Gastroesophageal sphincter (tissue), 4 donors: ENCODE results near the gene PI4KB. TPM values are rescaled to one million over a fixed set of nuclear protein-coding genes. Genes with fewer than 3 reads are reported as not detected.

ENCODE experiments used
- ATAC-seq: fragments of 150-250 bp; one replicate; pipeline ENCODE4 v1.9.1; 2016; ENCODE audit warnings: mild to moderate bottlenecking, moderate library complexity
- H3K27ac ChIP-seq, 4 donors: fragments of 200-600 bp; sonication (generic) in 3 of 4; 1 replicate in 3 of 4; 2 replicates in 1 of 4; pipeline ENCODE4 v1.5.1; 2016 to 2019
- H3K27me3 ChIP-seq: fragments of 200-600 bp; sonication (generic); one replicate; pipeline ENCODE4 v1.5.1; 2019
- H3K36me3 ChIP-seq, 2 donors: fragments of 200-600 bp; sonication (generic); one replicate each; pipeline ENCODE4 v1.5.1; 2019; ENCODE audit warnings: control low read depth in 1 of 2
- H3K4me1 ChIP-seq, 3 donors: fragments of 200-600 bp; sonication (generic); 1 replicate in 2 of 3; 2 replicates in 1 of 3; pipeline ENCODE4 v1.5.1; 2016 to 2019; ENCODE audit warnings: control low read depth in 2 of 3
- H3K4me3 ChIP-seq, 2 donors: fragments of 200-600 bp; sonication (generic); one replicate each; pipeline ENCODE4 v1.5.1; 2019; ENCODE audit warnings: mild to moderate bottlenecking in 1 of 2, moderate library complexity in 1 of 2
- H3K9me3 ChIP-seq, 3 donors: fragments of 200-600 bp; sonication (generic); one replicate each; pipeline ENCODE4 v1.5.1; 2017 to 2019; ENCODE audit warnings: control low read depth in 2 of 3
- CTCF ChIP-seq, 4 experiments: fragments of 200-600 bp in 2 of 4; fragments of 450-650 bp in 2 of 4; sonication (generic) in 1 of 4; IDR thresholded peaks; one replicate each; pipeline ENCODE4 v1.5.1; 2017 to 2019; ENCODE audit warnings: antibody characterized with exemption in 4 of 4, mild to moderate bottlenecking in 2 of 4, moderate library complexity in 2 of 4
- EP300 ChIP-seq: sonication (generic); formaldehyde crosslinking; IDR thresholded peaks from one replicate; pipeline ENCODE4 v1.6.1; 2017; ENCODE audit warnings: antibody characterized with exemption, mild to moderate bottlenecking
- POLR2A ChIP-seq, 2 donors: fragments of 450-650 bp; IDR thresholded peaks; one replicate each; pipeline ENCODE4 v1.6.1; 2017; ENCODE audit warnings: antibody characterized with exemption in 2 of 2, mild to moderate bottlenecking in 2 of 2, moderate library complexity in 1 of 2
- POLR2AphosphoS5 ChIP-seq: sonication (generic); formaldehyde crosslinking; IDR thresholded peaks from one replicate; pipeline ENCODE4 v1.6.1; 2017; ENCODE audit warnings: antibody characterized with exemption
- WGBS, 2 donors: methylation state at CpG; one replicate each; pipeline ENCODE4 v1.1.5; 2018; ENCODE audit warnings: low coverage in 1 of 2; 5-methylcytosine and 5-hydroxymethylcytosine counted together
- total RNA-seq, 4 donors: library from RNA; depleted of rRNA; stranded (reverse); fragments of >200 nt; gene quantifications; one replicate each; pipeline ENCODE4 v1.1.0, GENCODE V29; 2016

Gene PI4KB
- total RNA-seq, 4 donors from 2014 or later: 95.0 to 104 (median 97.9) TPM

- H3K4me1 ChIP-seq: peaks cover 3 to 43% (median 8%) of the 10 kb centered on the region in 3 donors
- H3K9me3 ChIP-seq: no peaks in the 10 kb centered on the region
- H3K27me3 ChIP-seq: no peaks in the 10 kb centered on the region
- H3K27ac ChIP-seq: peak overlapping the region in 3 of 4 donors; percentile 92 to 93 (median 92)
- no peak for TF ChIP-seq CTCF (IDR thresholded peaks at IDR 0.05)
- H3K4me3 ChIP-seq: peak overlapping the region; percentile 72 to 89
- ATAC-seq: no peak
- WGBS, 2 donors: 34 to 44% methylated on average over 10 of the region's 10 CpGs
- no peaks in the 10 kb centered on the region for H3K36me3 ChIP-seq
Measured at GRCh38 chr1:151255381-151255780, 71.8 kb downstream of the PI4KB start.

GRCh38 chr1:151254217-151255213 lies 72.7 kb downstream of the PI4KB start, which contains the start of gene PSMD4:
PSMD4 (plus strand) TSS chr1:151254734; CDS start chr1:151254783, 49 bp downstream.
- no peaks in the 10 kb centered on the region for H3K9me3 ChIP-seq
- ATAC-seq: peak; percentile 99
- TF ChIP-seq POLR2AphosphoS5 (peak; percentile 89), EP300 (no peak), CTCF (IDR thresholded peaks at IDR 0.05) (no peak), POLR2A (IDR thresholded peaks at IDR 0.05) (peak; percentile 54 to 66)
- H3K4me1 ChIP-seq: peaks cover 3 to 43% (median 8%) of the 10 kb centered on the region in 3 donors
- H3K4me3 ChIP-seq: peak within 1 kb of the TSS; percentile 72 to 89
- peaks cover 0 to 2% of the 10 kb centered on the region in 2 donors for H3K36me3 ChIP-seq
- WGBS, 2 donors: 11 to 49% methylated on average over 17 to 30 of the region's 56 CpGs
- H3K27ac ChIP-seq: peak within 1 kb of the TSS; percentile 63 to 93 (median 92)
- H3K27me3 ChIP-seq: no peaks in the 10 kb centered on the region

- Histone ChIP-seq H3K9me3 (no peaks in the 10 kb centered on the region), H3K36me3 (peaks cover 0 to 29% of the 10 kb centered on the region in 2 donors), H3K4me1 (peaks cover 3 to 24% (median 8%) of the 10 kb centered on the region in 3 donors), H3K27ac (no peak overlapping the region), H3K27me3 (no peaks in the 10 kb centered on the region), H3K4me3 (no peak overlapping the region)
- no peak for ATAC-seq
- 51 to 68% methylated on average over 9 to 16 of the region's 16 CpGs for WGBS, 2 donors
- TF ChIP-seq CTCF (IDR thresholded peaks at IDR 0.05) (peak; percentile 80 to 92 (median 83)), POLR2AphosphoS5 (no peak), POLR2A (IDR thresholded peaks at IDR 0.05) (no peak)
Measured at GRCh38 chr1:151251656-151252470, 75.4 kb downstream of the PI4KB start.

GRCh38 chr1:151246786-151247185 lies 80.4 kb downstream of the PI4KB start:
- ATAC-seq: no peak
- TF ChIP-seq EP300: no peak
- no peak for TF ChIP-seq POLR2A (IDR thresholded peaks at IDR 0.05)
- no peak for TF ChIP-seq CTCF (IDR thresholded peaks at IDR 0.05)
- TF ChIP-seq POLR2AphosphoS5: no peak
- no peaks in the 10 kb centered on the region for H3K9me3 ChIP-seq
- H3K4me3 ChIP-seq: no peak overlapping the region
- no peak overlapping the region for H3K27ac ChIP-seq
- peaks cover 0 to 4% (median 4%) of the 10 kb centered on the region in 3 donors for H3K4me1 ChIP-seq
- WGBS, 2 donors: 71 to 77% methylated on average over 2 of the region's 2 CpGs
- no peaks in the 10 kb centered on the region for H3K27me3 ChIP-seq
- peaks cover 0 to 80% of the 10 kb centered on the region in 2 donors for H3K36me3 ChIP-seq
